Measurements from ENCODE around the gene TCEAL7. TPM values are rescaled to one million over a fixed set of nuclear protein-coding genes. Genes with fewer than 3 reads are reported as not detected.

TCEAL7 gene
- total and polyA plus RNA-seq, 9 of the 15 experiments (the other 6 are each of a cell fraction or from before 2014, with no cell fraction given) = 0.07 to 0.34 (median 0.13) TPM; not detected in 4

DNA sequence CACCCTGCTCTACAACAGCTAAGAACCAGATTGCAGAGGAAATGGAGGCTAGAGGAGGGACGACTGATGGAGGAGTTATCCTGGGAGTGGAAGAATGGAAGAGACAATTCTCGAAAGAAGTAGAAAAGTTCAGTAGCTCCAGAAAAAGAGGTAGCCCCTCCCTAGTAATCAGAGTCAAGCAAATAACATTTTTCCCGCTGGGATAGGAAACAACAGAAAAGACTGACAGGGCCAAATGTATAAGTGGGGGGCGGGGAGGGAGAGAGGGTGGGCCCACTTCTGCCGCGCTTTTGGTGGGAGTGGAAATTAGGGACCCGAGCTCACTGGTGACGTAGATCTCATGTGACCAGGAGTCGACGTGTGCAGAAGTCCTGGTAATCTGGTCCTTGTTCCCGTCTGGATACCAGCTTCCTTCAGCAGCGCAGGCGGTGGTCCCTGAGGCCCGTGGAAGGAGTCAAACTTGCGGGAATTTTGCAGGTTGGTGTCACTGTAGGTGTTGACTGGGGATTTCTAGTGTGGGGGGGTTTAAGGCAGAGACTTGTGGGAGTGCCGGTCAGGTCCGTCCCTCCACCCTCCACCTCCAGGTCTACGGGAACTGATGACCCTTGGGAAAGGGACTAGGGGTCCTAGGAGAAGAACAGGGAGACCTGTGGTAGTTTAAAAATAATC, 26.2 kb downstream of the TCEAL7 start, which contains the start of gene TCEAL9 (continued):
- TF ChIP-seq JUND (IDR thresholded peaks at IDR 0.05; ENCODE audit: borderline replicate concordance, low read depth, low read length) (peak; percentile 7; the same call in 1 of the 2 replicates), JUND (tag; IDR thresholded peaks at IDR 0.05; ENCODE audit: borderline replicate concordance, low read depth, low read length) (no peak), EP400 (IDR thresholded peaks at IDR 0.05) (peak; percentile 44; the same call in 1 of the 2 replicates), CXXC5 (CRISPR knock-in tag; IDR thresholded peaks at IDR 0.05) (no peak), ZFPM2 (CRISPR knock-in tag; IDR thresholded peaks at IDR 0.05) (no peak), FOXM1 (IDR thresholded peaks at IDR 0.05; ENCODE audit: low read depth) (no peak), FOXM1 (CRISPR knock-in tag; IDR thresholded peaks at IDR 0.05; ENCODE audit: low read depth) (no peak), ZNF695 (CRISPR knock-in tag; IDR thresholded peaks at IDR 0.05) (no peak), POLR2B (IDR thresholded peaks at IDR 0.05; ENCODE audit: low read depth, partially characterized antibody) (peak; percentile 31), EWSR1 (IDR thresholded peaks at IDR 0.05; ENCODE audit: borderline replicate concordance, low read depth, partially characterized antibody) (no peak), SREBF2 (CRISPR knock-in tag; IDR thresholded peaks at IDR 0.05) (no peak), ZNF324 (CRISPR knock-in tag; IDR thresholded peaks at IDR 0.05) (no peak), RBBP5 (IDR thresholded peaks at IDR 0.05; ENCODE audit: borderline replicate concordance, insufficient read depth, low read length, poor library complexity, severe bottlenecking) (no peak), PTTG1 (tag; IDR thresholded peaks at IDR 0.05; ENCODE audit: low read depth) (no peak), ZEB2 (IDR thresholded peaks at IDR 0.05) (no peak), HDAC1 (IDR thresholded peaks at IDR 0.05) (no peak)
- TF ChIP-seq, protein P1, sequence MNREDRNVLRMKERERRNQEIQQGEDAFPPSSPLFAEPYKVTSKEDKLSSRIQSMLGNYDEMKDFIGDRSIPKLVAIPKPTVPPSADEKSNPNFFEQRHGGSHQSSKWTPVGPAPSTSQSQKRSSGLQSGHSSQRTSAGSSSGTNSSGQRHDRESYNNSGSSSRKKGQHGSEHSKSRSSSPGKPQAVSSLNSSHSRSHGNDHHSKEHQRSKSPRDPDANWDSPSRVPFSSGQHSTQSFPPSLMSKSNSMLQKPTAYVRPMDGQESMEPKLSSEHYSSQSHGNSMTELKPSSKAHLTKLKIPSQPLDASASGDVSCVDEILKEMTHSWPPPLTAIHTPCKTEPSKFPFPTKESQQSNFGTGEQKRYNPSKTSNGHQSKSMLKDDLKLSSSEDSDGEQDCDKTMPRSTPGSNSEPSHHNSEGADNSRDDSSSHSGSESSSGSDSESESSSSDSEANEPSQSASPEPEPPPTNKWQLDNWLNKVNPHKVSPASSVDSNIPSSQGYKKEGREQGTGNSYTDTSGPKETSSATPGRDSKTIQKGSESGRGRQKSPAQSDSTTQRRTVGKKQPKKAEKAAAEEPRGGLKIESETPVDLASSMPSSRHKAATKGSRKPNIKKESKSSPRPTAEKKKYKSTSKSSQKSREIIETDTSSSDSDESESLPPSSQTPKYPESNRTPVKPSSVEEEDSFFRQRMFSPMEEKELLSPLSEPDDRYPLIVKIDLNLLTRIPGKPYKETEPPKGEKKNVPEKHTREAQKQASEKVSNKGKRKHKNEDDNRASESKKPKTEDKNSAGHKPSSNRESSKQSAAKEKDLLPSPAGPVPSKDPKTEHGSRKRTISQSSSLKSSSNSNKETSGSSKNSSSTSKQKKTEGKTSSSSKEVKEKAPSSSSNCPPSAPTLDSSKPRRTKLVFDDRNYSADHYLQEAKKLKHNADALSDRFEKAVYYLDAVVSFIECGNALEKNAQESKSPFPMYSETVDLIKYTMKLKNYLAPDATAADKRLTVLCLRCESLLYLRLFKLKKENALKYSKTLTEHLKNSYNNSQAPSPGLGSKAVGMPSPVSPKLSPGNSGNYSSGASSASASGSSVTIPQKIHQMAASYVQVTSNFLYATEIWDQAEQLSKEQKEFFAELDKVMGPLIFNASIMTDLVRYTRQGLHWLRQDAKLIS (CRISPR knock-in tag; IDR thresholded peaks at IDR 0.05) = no peak
- TF ChIP-seq, protein P2, sequence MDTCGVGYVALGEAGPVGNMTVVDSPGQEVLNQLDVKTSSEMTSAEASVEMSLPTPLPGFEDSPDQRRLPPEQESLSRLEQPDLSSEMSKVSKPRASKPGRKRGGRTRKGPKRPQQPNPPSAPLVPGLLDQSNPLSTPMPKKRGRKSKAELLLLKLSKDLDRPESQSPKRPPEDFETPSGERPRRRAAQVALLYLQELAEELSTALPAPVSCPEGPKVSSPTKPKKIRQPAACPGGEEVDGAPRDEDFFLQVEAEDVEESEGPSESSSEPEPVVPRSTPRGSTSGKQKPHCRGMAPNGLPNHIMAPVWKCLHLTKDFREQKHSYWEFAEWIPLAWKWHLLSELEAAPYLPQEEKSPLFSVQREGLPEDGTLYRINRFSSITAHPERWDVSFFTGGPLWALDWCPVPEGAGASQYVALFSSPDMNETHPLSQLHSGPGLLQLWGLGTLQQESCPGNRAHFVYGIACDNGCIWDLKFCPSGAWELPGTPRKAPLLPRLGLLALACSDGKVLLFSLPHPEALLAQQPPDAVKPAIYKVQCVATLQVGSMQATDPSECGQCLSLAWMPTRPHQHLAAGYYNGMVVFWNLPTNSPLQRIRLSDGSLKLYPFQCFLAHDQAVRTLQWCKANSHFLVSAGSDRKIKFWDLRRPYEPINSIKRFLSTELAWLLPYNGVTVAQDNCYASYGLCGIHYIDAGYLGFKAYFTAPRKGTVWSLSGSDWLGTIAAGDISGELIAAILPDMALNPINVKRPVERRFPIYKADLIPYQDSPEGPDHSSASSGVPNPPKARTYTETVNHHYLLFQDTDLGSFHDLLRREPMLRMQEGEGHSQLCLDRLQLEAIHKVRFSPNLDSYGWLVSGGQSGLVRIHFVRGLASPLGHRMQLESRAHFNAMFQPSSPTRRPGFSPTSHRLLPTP (IDR thresholded peaks at IDR 0.05; ENCODE audit: borderline replicate concordance, extremely low read depth, insufficient read length) = no peak
- TF ChIP-seq, protein P3, sequence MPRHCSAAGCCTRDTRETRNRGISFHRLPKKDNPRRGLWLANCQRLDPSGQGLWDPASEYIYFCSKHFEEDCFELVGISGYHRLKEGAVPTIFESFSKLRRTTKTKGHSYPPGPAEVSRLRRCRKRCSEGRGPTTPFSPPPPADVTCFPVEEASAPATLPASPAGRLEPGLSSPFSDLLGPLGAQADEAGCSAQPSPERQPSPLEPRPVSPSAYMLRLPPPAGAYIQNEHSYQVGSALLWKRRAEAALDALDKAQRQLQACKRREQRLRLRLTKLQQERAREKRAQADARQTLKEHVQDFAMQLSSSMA (CRISPR knock-in tag; IDR thresholded peaks at IDR 0.05) = no peak
- TF ChIP-seq, protein P4, sequence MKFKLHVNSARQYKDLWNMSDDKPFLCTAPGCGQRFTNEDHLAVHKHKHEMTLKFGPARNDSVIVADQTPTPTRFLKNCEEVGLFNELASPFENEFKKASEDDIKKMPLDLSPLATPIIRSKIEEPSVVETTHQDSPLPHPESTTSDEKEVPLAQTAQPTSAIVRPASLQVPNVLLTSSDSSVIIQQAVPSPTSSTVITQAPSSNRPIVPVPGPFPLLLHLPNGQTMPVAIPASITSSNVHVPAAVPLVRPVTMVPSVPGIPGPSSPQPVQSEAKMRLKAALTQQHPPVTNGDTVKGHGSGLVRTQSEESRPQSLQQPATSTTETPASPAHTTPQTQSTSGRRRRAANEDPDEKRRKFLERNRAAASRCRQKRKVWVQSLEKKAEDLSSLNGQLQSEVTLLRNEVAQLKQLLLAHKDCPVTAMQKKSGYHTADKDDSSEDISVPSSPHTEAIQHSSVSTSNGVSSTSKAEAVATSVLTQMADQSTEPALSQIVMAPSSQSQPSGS (CRISPR knock-in tag; IDR thresholded peaks at IDR 0.05) = no peak

Data from K562 (cell line).